Astrocyte of the spinal cord (primary cell): ENCODE measurements around the gene DTL.
"Not testable (repeated sequence)": the region's sequence is repeated elsewhere in the genome, so short reads cannot be mapped to it uniquely, and the experiment has no call there.

ENCODE experiments used
- DNase-seq: peaks from one replicate; pipeline ENCODE4 v3.0.0; 2011; ENCODE audit warnings: low read depth, low spot score
- H3K4me3 ChIP-seq: 2 replicates; pipeline ENCODE4 v1.5.1; 2011; ENCODE audit warnings: low read depth, mild to moderate bottlenecking, low read length, moderate library complexity
- in situ Hi-C: cut with HindIII; loops from 2 replicates; pipeline ENCODE4 v1.10.0; 2017; ENCODE audit warnings: low sequenced_read_pairs
- TF ChIP-seq, protein P1 (sequence below): IDR thresholded peaks from 2 replicates; pipeline ENCODE4 v1.5.1; 2012; ENCODE audit warnings: low read depth, mild to moderate bottlenecking, low read length, inconsistent platforms

The DTL gene

DNA sequence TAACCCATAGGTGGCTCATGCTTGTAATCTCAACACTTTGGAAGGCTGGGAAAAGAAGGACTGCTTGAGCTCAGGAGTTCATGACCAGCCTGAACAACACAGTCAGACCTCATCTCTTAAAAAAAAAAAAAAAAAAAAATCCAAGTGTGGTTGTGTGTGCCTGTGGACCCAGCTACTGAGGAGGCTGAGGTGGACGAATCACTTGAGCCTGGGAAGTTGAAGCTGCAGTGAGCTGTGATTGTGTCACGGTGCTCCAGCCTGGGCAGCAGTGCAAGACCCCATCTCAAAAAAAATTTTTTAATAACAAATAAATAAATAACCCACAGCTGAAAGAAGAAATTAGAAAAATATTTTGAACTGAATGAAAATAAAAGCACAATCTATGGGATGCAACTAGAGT, 14.0 kb upstream of the DTL start:
- no peak overlapping the region for H3K4me3 ChIP-seq
- no peak for DNase-seq
- TF ChIP-seq, protein P1, sequence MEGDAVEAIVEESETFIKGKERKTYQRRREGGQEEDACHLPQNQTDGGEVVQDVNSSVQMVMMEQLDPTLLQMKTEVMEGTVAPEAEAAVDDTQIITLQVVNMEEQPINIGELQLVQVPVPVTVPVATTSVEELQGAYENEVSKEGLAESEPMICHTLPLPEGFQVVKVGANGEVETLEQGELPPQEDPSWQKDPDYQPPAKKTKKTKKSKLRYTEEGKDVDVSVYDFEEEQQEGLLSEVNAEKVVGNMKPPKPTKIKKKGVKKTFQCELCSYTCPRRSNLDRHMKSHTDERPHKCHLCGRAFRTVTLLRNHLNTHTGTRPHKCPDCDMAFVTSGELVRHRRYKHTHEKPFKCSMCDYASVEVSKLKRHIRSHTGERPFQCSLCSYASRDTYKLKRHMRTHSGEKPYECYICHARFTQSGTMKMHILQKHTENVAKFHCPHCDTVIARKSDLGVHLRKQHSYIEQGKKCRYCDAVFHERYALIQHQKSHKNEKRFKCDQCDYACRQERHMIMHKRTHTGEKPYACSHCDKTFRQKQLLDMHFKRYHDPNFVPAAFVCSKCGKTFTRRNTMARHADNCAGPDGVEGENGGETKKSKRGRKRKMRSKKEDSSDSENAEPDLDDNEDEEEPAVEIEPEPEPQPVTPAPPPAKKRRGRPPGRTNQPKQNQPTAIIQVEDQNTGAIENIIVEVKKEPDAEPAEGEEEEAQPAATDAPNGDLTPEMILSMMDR = no peak
- in situ Hi-C loops = no loop called here

DNA sequence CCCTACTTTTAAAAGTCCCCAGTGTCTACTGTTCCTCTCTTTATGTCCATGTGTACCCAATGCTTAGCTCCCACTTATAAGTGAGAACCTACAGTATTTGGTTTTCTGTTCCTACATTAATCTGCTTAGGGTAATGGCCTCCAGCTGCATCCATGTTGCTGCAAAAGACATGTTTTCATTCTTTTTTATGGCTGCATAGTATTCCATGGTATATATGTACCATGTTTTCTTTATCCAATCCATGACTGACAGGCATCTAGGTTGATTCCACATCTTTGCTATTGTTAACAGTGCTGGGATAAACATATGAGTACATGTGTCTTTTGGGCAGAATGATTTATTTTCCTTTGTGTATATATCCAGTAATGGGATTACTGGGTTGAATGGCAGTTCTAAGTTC, 12.6 kb upstream of the DTL start:
- H3K4me3 ChIP-seq, DNase-seq, in situ Hi-C loops: not testable (repeated sequence)

GRCh38 chr1:212024469-212025149, 10.9 kb upstream of the DTL start:
- DNase-seq = no peak
- TF ChIP-seq, protein P1 = no peak
- in situ Hi-C loops = no loop called here
- H3K4me3 ChIP-seq = no peak overlapping the region

DNA sequence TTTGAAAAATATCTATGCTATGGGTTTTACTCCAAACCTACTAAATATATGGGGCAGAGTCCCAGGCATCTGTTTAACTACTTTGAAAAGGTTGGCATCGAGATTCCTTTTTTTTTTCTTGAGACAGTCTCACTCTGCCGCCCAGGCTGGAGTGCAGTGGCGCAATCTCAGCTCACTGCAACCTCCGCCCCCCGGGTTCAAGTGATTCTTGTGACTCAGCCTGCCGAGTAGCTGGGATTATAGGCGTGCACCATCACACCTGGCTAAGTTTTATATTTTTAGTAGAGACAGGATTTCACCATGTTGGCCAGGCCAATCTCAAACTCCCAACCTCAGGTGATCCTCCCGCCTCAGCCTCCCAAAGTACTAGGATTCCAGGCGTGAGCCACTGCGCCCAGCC, 7.8 kb upstream of the DTL start:
- H3K4me3 ChIP-seq, DNase-seq, in situ Hi-C loops: not testable (repeated sequence)

DNA sequence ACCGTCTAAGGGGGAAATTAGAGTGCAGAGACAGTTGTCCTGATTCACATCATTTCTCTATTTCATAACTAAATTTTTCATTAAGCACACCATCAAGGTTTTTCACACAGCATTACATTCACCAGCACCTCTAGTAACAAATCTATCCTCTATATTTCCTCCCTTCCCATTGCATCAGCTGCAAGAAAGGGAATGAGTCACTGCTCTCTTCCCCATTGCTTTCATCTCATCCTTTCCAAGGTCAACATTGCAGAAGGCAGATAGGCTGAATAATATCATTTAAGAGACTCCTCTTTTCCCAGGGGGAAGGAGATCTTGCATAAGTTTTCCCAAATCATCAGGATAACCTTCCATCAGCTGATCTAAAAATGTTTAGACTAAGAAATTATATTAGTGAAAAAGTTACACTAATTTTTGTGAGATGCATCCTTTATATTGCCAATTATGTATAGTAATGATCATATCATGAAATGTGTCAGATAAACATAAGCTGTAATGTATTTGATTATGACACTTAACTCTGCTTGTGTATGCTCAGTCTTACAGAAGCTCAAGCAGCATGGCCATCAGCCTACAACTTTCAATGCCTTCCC, 4.5 kb upstream of the DTL start:
- no peak overlapping the region for H3K4me3 ChIP-seq
- DNase-seq = peak; percentile 89
- in situ Hi-C loops = no loop called here
- TF ChIP-seq, protein P1 = no peak

GRCh38 chr1:212034516-212035122, 929 bp upstream of the DTL start:
- in situ Hi-C loops = no loop called here
- TF ChIP-seq, protein P1 = no peak
- peak overlapping the region; percentile 54 for H3K4me3 ChIP-seq
- no peak for DNase-seq

DNA sequence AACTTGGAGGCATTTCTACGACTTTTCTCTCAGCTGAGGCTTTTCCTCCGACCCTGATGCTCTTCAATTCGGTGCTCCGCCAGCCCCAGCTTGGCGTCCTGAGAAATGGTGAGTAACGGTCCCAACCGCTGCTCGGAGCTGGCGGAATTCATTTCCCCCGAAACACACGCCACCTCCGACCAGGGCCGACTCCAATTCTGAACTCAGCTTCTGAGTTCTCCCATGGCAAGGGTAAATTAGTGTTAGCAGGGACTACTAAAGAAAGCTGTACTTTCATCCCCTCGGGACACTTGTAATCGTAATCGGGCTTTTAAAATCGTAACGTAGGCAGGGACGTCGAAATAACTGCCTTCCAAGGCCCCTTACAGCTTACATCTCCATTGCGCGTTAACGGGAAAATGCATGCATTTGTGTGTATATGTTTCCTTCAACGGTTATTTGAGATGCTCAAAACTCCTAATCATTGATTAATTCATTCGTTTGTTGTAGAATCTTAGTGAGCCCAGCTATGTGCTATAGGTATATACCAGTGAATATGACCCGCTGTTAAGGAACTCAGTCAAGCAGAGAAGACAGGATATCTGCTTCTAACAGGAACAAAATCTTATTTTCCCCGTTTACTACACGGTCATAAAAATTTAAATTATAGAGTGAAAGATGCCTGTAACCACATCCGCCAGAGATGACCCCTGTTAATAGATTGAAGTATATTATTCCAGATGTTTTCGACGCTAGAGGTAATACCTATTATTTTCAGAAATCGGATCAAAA, 472 bp downstream of the DTL start:
- DNase-seq = no peak
- TF ChIP-seq, protein P1 = no peak
- in situ Hi-C loops = no loop called here
- H3K4me3 ChIP-seq = peak overlapping the region; percentile 54
